Neutrophil (primary cell): Measurements from ENCODE around the gene LCP2.

Experiments used
- H3K27ac ChIP-seq: fragments of 200-600 bp; sonication (generic); 2 replicates; pipeline ENCODE4 v1.5.1; 2016; ENCODE audit warnings: mild to moderate bottlenecking, moderate library complexity
- H3K27me3 ChIP-seq: fragments of 200-600 bp; sonication (generic); 2 replicates; pipeline ENCODE4 v1.6.0; 2016; ENCODE audit warnings: mild to moderate bottlenecking
- H3K36me3 ChIP-seq: fragments of 200-600 bp; sonication (generic); 2 replicates; pipeline ENCODE4 v1.5.1; 2017
- H3K4me1 ChIP-seq, 2 experiments: fragments of 200-600 bp in 1 of 2; sonication (generic) in 1 of 2; 1 replicate in 1 of 2; 2 replicates in 1 of 2; pipeline versions ENCODE4 v1.5.1 to v1.6.1; 2013 to 2016; ENCODE audit warnings: low read depth in 1 of 2, low read length in 1 of 2, mild to moderate bottlenecking in 1 of 2, moderate library complexity in 1 of 2; ENCODE audit not compliant: control insufficient read depth in 1 of 2, insufficient read depth in 1 of 2
- H3K4me3 ChIP-seq, 2 experiments: fragments of 200-600 bp in 1 of 2; sonication (generic) in 1 of 2; 1 replicate in 1 of 2; 2 replicates in 1 of 2; pipeline ENCODE4 v1.5.1; 2013 to 2016; ENCODE audit warnings: low read depth in 1 of 2, low read length in 1 of 2, mild to moderate bottlenecking in 1 of 2, moderate library complexity in 1 of 2
- H3K9me3 ChIP-seq: fragments of 200-600 bp; sonication (generic); 2 replicates; pipeline ENCODE4 v1.5.1; 2016
- TF ChIP-seq, protein P1 (sequence below): fragments of 200-600 bp; sonication (generic); IDR thresholded peaks from 2 replicates; pipeline ENCODE4 v1.5.1; 2016; ENCODE audit warnings: antibody characterized with exemption

The LCP2 gene

DNA sequence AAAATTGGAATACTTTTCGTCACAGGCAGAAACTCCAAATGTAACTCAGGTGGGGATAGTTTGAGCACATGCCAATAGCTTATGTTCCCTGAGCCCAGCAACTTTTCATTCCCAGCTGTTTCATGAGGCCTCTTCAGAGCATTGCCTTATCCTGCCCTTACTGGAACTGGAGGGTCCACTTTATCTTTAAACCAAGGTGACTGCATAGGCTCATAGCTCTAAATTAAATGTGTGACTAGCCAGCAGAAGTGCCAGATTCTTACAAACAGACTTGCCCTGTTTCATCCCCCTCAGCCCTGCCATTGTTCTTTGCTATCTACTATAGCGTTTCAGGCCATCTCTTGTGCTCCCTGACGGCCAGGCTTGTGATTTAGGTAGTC is 8.1 kb upstream of the LCP2 start:
- peaks cover 96 to 97% of the 10 kb centered on the region in 2 experiments for H3K4me1 ChIP-seq
- no peaks in the 10 kb centered on the region for H3K9me3 ChIP-seq
- TF ChIP-seq, protein P1, sequence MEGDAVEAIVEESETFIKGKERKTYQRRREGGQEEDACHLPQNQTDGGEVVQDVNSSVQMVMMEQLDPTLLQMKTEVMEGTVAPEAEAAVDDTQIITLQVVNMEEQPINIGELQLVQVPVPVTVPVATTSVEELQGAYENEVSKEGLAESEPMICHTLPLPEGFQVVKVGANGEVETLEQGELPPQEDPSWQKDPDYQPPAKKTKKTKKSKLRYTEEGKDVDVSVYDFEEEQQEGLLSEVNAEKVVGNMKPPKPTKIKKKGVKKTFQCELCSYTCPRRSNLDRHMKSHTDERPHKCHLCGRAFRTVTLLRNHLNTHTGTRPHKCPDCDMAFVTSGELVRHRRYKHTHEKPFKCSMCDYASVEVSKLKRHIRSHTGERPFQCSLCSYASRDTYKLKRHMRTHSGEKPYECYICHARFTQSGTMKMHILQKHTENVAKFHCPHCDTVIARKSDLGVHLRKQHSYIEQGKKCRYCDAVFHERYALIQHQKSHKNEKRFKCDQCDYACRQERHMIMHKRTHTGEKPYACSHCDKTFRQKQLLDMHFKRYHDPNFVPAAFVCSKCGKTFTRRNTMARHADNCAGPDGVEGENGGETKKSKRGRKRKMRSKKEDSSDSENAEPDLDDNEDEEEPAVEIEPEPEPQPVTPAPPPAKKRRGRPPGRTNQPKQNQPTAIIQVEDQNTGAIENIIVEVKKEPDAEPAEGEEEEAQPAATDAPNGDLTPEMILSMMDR = no peak
- no peaks in the 10 kb centered on the region for H3K36me3 ChIP-seq
- H3K4me3 ChIP-seq = no peak overlapping the region
- H3K27ac ChIP-seq = peak overlapping the region; percentile 97
- H3K27me3 ChIP-seq = no peaks in the 10 kb centered on the region

DNA sequence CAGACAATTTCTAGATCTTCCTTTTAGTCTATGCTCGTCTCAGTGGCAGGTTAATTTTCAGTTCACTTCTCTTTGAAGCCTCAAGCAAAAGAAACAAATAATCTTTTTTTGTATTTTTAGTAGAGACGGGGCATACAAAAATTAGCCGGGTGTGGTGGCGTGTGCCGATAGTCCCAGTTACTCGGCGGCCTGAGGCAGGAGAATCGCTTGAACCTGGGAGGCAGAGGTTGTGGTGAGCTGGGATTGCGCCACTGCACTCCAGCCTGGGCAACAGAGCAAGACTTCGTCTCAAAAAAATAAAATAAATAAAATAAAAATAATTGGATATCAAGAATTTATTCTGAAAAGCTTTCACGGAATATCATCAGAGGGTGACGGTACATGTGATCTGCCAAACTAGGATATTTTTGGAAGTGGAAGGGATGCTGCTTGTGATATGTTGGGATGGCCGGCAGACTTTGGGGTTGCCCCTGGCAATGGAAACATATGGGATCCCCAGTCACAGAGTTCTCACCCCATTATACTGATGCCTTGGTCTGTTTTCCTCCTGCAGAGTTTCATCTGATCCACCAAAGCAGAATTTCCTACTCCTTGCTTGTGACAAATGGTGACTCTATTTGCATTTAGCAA is 7.6 kb upstream of the LCP2 start:
- Histone ChIP-seq H3K9me3 (no peaks in the 10 kb centered on the region), H3K36me3 (no peaks in the 10 kb centered on the region), H3K27ac (peak overlapping the region; percentile 97), H3K4me1 (peaks cover 96 to 97% of the 10 kb centered on the region in 2 experiments), H3K27me3 (no peaks in the 10 kb centered on the region), H3K4me3 (no peak overlapping the region)
- TF ChIP-seq, protein P1 = no peak

DNA sequence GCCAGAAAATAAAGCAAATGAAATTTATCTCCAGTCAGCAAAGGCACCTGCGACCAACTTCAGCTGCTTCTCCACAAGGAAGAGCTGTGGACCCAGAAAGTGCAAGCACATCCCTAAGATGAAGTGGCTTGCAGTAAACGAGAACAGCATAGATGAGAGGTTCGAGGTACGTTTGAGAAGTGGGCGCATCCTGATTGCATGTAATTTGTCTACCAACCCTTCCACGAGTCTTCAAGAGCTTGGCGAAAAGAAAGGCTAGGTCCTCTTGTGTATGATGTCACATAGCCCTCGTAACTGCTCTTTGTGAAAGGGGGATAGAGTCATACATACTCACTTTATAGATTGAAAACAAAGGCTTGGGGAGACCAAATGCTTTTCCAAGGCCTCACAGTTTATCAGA is 6.0 kb upstream of the LCP2 start:
- H3K4me1 ChIP-seq = peaks cover 98% of the 10 kb centered on the region in 2 experiments
- no peaks in the 10 kb centered on the region for H3K27me3 ChIP-seq
- no peaks in the 10 kb centered on the region for H3K36me3 ChIP-seq
- H3K4me3 ChIP-seq = peak overlapping the region; percentile 56 to 63
- TF ChIP-seq, protein P1 = no peak
- H3K27ac ChIP-seq = peak overlapping the region; percentile 97
- no peaks in the 10 kb centered on the region for H3K9me3 ChIP-seq

DNA sequence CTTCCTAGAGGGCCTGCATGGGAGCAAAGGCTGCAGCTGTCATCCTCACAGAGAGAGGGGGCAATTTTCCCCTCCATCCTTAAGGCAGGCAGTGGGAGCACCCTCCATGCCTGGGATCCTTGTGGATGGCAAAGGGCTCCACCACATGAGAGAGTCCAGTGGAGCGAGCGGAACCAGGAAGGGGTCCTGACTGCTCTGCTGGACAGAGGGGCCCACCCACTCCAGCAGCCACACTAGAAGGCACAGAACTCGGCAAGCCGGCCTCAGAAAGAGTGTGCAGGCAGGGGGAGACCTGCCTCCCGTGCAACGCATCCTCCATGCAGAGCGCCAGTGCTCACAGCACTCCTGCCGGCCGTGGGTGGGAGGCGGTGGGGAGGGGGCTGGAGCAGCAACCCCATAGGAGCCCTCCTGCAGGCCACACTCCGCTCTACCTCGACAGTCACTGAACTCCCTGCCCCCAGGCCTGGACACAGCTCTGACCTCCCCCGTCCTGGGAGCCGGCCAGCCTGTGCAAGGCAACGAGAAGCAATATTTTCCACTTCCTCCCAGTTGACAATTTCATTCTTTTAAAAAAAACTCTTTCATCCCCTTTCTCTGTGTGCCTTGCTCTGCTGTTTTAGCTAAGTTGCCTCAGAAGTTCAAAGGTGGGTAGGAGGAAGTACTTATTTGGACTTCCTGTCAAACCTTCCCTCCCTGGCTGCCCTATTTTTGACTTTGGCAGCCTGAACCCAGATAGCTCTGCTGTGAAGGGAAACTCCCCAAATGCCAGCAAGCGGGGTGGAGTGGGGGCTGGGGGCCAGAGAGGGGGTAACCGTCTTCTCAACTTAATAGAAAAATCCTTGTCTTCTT is 5.3 kb upstream of the LCP2 start:
- Histone ChIP-seq H3K27me3 (no peaks in the 10 kb centered on the region), H3K4me1 (peaks cover 98% of the 10 kb centered on the region in 2 experiments), H3K9me3 (no peaks in the 10 kb centered on the region), H3K27ac (peak overlapping the region; percentile 97), H3K4me3 (peak overlapping the region; percentile 56 to 63), H3K36me3 (no peaks in the 10 kb centered on the region)
- TF ChIP-seq, protein P1 = peak; percentile 60

DNA sequence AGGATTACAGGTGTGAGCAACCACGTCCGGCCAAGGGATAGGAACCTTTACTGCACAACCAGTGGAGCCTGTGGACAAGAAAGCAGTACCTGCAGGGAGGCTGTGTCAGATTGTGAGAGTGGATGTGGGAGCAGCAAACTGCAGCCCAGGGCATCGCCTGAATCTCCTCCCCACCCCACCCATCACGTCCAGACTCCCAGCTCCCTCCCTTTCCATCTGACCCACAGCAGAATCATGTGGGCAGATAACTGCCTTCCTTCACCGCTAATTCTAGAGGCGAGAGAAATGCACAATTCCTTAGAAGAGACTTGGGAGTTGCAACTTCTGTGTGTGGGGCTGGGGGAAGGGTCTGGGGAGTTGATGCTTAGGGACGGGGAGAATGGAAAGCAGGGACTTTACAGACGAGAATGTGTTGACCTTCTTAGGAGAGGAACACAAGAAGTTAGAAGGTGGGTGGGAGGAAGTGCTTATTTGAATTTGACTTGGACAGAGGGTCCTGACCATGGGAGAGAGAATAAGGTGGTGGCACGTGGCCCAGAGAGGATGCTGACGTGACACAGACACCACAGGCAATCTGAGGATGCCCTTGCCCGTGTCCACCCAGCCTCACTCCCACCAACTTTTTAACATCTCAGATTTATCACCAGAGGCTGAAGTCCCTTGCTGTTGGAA is 4.5 kb upstream of the LCP2 start:
- Histone ChIP-seq H3K4me1 (peaks cover 94 to 96% of the 10 kb centered on the region in 2 experiments), H3K27ac (peak overlapping the region; percentile 97), H3K4me3 (peak overlapping the region; percentile 56 to 63), H3K9me3 (no peaks in the 10 kb centered on the region), H3K27me3 (no peaks in the 10 kb centered on the region), H3K36me3 (no peaks in the 10 kb centered on the region)
- TF ChIP-seq, protein P1 = no peak
